AG09319 (cell line): ENCODE measurements around the gene COL28A1.

Experiments used
- DNase-seq: peaks from one replicate; pipeline ENCODE4 v3.0.0-alpha.2; 2010; ENCODE audit warnings: low read depth; ENCODE audit errors: extremely low read depth
- TF ChIP-seq, protein P1 (sequence below): IDR thresholded peaks from 2 replicates; pipeline ENCODE4 v1.5.1; 2011; ENCODE audit warnings: low read depth, mild to moderate bottlenecking, inconsistent platforms, low read length, moderate library complexity

COL28A1 gene

DNA sequence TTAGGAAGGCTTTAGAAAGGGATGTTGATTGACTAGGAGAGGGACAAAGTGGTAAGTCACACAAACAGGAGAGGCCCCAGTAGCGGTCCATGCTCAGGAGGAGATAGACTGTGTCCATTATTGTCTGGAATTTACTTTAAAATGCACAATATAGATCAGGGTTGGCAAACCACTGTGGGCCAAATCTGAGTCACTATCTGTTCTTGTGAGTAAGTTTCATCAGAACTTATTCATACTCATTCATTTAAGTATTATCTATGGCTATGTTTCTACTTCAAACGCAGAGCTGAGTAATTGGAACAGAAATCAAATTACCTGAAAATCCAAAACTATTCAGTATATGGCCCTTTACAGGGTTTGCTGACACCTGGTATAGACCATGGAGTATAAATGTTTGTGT, 166.5 kb downstream of the COL28A1 start:
- DNase-seq, result no peak

DNA sequence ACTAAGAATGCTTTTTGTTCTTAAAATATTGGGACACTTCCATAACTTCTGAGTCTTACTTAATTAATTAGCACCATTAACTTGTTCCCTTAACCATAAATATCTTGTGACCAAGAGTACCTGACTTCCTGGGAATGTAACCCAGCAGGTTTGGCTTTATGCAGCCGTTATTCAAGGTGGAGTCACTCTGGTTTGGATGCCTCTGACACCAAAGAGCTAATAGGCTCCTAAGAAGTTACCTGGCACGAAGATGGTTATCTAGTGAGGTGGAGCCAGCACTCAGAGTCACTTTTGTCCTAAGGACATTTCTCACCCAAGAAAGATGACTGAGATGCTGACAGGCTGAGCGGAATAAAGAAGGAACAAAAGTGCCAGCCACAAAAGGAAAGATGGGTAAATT, 181.0 kb downstream of the COL28A1 start:
- DNase-seq, result no peak
- TF ChIP-seq, protein P1, sequence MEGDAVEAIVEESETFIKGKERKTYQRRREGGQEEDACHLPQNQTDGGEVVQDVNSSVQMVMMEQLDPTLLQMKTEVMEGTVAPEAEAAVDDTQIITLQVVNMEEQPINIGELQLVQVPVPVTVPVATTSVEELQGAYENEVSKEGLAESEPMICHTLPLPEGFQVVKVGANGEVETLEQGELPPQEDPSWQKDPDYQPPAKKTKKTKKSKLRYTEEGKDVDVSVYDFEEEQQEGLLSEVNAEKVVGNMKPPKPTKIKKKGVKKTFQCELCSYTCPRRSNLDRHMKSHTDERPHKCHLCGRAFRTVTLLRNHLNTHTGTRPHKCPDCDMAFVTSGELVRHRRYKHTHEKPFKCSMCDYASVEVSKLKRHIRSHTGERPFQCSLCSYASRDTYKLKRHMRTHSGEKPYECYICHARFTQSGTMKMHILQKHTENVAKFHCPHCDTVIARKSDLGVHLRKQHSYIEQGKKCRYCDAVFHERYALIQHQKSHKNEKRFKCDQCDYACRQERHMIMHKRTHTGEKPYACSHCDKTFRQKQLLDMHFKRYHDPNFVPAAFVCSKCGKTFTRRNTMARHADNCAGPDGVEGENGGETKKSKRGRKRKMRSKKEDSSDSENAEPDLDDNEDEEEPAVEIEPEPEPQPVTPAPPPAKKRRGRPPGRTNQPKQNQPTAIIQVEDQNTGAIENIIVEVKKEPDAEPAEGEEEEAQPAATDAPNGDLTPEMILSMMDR, result no peak

More for the DNA sequence above, 166.5 kb downstream of the COL28A1 start:
- TF ChIP-seq, protein P1, result no peak

DNA sequence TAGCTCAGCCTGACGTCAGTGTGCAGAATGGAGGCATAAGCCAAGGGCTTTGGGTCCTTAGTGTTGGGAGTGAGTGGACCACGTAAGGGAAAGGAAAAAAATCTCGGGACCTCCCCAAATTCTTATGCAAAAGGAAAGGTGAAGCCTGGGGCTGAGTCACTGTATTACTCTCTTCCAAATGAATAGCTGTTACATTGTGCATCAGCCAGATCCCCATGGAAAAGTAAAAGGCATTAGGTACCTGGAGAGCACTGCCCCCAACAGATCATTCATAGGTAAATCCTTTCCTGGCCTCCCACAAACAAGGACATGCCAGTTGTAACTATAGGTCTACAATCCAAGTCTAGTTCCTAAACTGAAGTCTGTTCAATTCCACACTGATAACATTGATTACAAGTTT, 182.8 kb downstream of the COL28A1 start:
- no peak for DNase-seq
- TF ChIP-seq, protein P1, result no peak

DNA sequence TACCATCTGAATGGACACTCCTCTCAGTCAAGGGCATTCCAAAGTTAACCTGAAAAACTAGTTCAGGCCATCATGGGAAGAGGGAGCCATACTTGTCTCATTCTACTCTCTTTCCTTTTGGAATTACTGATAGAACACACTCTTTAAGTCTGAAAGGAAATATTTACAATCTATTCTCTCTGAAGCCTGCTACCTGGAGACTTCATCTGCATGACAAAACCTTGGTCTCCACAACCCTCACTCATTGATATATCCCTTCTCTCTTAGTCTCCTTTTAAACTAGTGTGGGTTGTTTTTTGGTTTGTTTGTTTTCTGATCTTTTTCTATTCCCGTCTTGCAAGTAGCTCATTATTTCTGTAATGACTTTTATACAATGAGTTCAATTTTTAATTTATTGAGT, 183.8 kb downstream of the COL28A1 start:
- TF ChIP-seq, protein P1, result no peak
- no peak for DNase-seq

DNA sequence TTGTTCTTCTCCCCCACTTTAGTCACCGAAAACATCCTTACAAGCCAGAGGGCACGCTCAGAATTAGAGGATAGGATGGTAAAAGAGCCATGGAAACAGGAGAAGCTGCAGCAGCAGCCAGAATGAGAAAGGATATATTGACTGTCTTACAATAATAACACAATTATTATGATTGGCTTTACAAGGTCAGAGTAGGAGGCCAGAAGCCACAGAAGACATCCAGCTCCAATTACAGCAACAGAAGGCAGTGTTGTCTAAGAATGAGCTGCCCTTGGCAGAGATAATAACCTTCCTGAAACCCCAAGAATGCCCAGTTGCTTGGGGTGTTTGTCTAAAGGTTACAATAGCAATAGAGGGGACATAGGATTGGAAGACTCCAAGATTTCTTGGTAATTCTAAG, 184.5 kb downstream of the COL28A1 start:
- TF ChIP-seq, protein P1, result no peak
- no peak for DNase-seq

DNA sequence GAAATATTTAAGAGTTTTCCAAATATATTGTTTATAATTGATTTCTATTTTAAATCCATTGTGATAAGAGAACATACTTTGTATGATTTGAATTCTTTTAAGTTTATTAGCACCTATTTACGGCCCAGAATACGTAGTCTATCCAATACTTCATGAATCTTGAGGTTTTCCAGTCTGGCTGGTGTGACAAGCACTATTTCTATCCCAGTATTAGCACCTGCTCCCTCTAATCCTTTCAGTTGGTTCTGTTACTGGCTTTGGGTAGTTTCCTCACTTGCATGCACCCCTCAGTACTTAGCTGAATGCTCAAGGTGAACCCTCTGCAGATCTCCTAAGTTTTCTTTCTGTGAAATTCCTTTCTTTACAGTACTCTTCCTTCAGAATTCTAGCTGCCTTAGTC, 186.5 kb downstream of the COL28A1 start:
- TF ChIP-seq, protein P1, result no peak
- no peak for DNase-seq

DNA sequence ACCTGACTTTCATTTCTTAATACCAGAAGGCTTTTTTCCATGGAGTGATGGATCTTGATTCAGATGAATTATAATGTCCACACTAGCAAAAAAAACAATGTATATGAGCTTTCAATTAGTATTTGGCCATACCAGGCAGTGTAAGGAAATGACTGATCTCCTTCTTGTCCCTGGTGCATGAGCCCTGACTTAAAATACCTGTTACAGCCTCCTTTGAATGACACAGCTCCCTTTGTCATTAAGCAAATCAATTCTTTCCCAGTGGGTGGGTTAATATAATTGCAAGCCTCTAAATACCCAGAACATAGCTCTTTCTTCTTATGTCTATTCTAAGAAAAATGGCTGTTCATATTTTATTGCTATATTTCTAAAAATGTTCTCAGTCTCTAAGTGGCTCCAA, 188.6 kb downstream of the COL28A1 start:
- TF ChIP-seq, protein P1, result no peak
- no peak for DNase-seq

DNA sequence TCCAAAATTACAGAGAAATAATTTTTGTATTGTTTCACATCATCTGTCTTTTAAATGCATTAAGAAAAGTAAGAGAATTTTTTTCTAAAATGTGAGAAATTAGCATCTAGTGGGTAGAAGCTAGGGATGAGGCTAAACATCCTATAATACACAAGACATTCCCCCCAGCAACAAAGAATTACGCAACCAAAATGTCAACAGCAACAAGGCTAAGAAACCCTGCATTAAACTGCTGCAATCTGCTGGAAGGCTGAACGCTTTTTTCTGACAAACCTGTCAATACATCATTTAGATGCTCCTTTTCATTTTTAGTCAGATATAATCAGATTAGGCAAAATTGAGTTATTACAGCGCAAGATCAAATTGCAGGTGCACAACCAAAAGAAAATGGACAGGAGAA, 191.1 kb downstream of the COL28A1 start:
- TF ChIP-seq, protein P1, result no peak
- DNase-seq, result no peak
